Breast epithelium (tissue), 3 donors: ENCODE results near the gene IFT52.

Source experiments
- POLR2A ChIP-seq: fragments of 450-650 bp; IDR thresholded peaks from one replicate; pipeline ENCODE4 v1.6.1; 2016; ENCODE audit warnings: antibody characterized with exemption, mild to moderate bottlenecking, moderate library complexity
- TF ChIP-seq, protein P1 (sequence below), 3 donors: fragments of 450-650 bp; IDR thresholded peaks; one replicate each; pipeline ENCODE4 v1.5.1; 2016 to 2017; ENCODE audit warnings: antibody characterized with exemption in 3 of 3, mild to moderate bottlenecking in 3 of 3, moderate library complexity in 3 of 3

DNA sequence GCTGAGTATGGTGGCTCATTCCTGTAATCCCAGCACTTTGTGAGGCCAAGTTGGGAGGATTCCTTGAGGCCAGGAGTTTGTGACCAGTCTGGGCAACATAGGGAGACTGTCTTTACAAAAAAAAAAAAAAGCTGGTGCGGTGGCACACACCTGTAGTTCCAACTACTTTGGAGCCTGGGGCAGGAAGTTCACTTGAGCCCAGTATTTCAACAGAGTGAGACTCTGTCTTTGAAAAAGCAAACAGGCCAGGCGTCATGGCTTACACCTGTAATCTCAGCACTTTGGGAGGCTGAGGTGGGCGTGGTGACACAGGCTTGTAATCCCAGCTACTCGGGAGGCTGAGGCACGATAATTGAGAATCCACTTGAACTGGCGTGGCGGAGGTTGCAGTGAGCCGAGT lies 104.8 kb downstream of the IFT52 start:
- no peak for TF ChIP-seq POLR2A
- TF ChIP-seq, protein P1, sequence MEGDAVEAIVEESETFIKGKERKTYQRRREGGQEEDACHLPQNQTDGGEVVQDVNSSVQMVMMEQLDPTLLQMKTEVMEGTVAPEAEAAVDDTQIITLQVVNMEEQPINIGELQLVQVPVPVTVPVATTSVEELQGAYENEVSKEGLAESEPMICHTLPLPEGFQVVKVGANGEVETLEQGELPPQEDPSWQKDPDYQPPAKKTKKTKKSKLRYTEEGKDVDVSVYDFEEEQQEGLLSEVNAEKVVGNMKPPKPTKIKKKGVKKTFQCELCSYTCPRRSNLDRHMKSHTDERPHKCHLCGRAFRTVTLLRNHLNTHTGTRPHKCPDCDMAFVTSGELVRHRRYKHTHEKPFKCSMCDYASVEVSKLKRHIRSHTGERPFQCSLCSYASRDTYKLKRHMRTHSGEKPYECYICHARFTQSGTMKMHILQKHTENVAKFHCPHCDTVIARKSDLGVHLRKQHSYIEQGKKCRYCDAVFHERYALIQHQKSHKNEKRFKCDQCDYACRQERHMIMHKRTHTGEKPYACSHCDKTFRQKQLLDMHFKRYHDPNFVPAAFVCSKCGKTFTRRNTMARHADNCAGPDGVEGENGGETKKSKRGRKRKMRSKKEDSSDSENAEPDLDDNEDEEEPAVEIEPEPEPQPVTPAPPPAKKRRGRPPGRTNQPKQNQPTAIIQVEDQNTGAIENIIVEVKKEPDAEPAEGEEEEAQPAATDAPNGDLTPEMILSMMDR (IDR thresholded peaks at IDR 0.05): no peak
